Liver (tissue), 9 donors: ENCODE measurements around the gene NRG3. TPM values are rescaled to one million over a fixed set of nuclear protein-coding genes. Genes with fewer than 3 reads are reported as not detected.

Experiments
- DNase-seq: peaks from one replicate; pipeline ENCODE4 v3.0.0-alpha.2; 2017; ENCODE audit warnings: low spot score
- H3K27ac ChIP-seq, 2 donors: one replicate each; pipeline ENCODE4 v1.7.0; 2013; ENCODE audit warnings: inconsistent platforms in 2 of 2, low read length in 2 of 2, control low read depth in 1 of 2, low read depth in 1 of 2, mild to moderate bottlenecking in 1 of 2
- H3K27me3 ChIP-seq, 4 donors: one replicate each; pipeline versions ENCODE4 v1.6.1 to v1.7.0; 2013; ENCODE audit warnings: low read length in 3 of 4, inconsistent platforms in 1 of 4, mild to moderate bottlenecking in 1 of 4, moderate library complexity in 1 of 4; ENCODE audit not compliant: control insufficient read depth in 4 of 4, insufficient read depth in 4 of 4
- H3K36me3 ChIP-seq, 4 donors: one replicate each; pipeline versions ENCODE4 v1.6.1 to v1.7.0; 2013; ENCODE audit warnings: low read length in 3 of 4, mild to moderate bottlenecking in 3 of 4, low read depth in 1 of 4, moderate library complexity in 1 of 4; ENCODE audit not compliant: control insufficient read depth in 4 of 4, insufficient read depth in 3 of 4
- H3K4me1 ChIP-seq, 4 donors: one replicate each; pipeline versions ENCODE4 v1.6.1 to v1.7.0; 2013; ENCODE audit warnings: low read length in 3 of 4, mild to moderate bottlenecking in 3 of 4, moderate library complexity in 1 of 4; ENCODE audit not compliant: control insufficient read depth in 4 of 4, insufficient read depth in 4 of 4
- H3K4me3 ChIP-seq, 3 donors: one replicate each; pipeline versions ENCODE4 v1.6.1 to v1.7.0; 2013; ENCODE audit warnings: low read length in 3 of 3, control low read depth in 1 of 3, low read depth in 1 of 3, mild to moderate bottlenecking in 1 of 3
- H3K9ac ChIP-seq, 2 donors: one replicate each; pipeline ENCODE4 v1.7.0; 2013; ENCODE audit warnings: low read length in 2 of 2, mild to moderate bottlenecking in 2 of 2, moderate library complexity in 2 of 2, control low read depth in 1 of 2, low read depth in 1 of 2
- H3K9me3 ChIP-seq, 4 donors: one replicate each; pipeline versions ENCODE4 v1.6.1 to v1.7.0; 2013; ENCODE audit warnings: low read length in 3 of 4; ENCODE audit not compliant: control insufficient read depth in 4 of 4
- EGR1 ChIP-seq, 2 donors: IDR thresholded peaks; 2 replicates each; pipeline ENCODE4 v1.6.1; 2016 to 2018; ENCODE audit warnings: antibody characterized with exemption in 2 of 2, low read depth in 2 of 2
- FOXA2 ChIP-seq: IDR thresholded peaks from 2 replicates; pipeline ENCODE4 v1.6.1; 2016; ENCODE audit warnings: antibody characterized with exemption
- GABPA ChIP-seq, 2 donors: IDR thresholded peaks in 1 of 2; conservative IDR thresholded peaks in 1 of 2; 2 replicates each; pipeline ENCODE4 v1.6.1; 2016; ENCODE audit warnings: antibody characterized with exemption in 2 of 2, mild to moderate bottlenecking in 1 of 2, moderate library complexity in 1 of 2
- HNF4A ChIP-seq, 2 donors: conservative IDR thresholded peaks; 2 replicates each; pipeline ENCODE4 v1.6.1; 2016; ENCODE audit warnings: antibody characterized with exemption in 2 of 2, mild to moderate bottlenecking in 2 of 2
- HNF4G ChIP-seq: IDR thresholded peaks from 2 replicates; pipeline ENCODE4 v1.6.1; 2016; ENCODE audit warnings: antibody characterized with exemption
- JUND ChIP-seq, 2 donors: IDR thresholded peaks; 2 replicates each; pipeline ENCODE4 v1.6.1; 2016; ENCODE audit warnings: antibody characterized with exemption in 2 of 2
- RAD21 ChIP-seq, 2 donors: IDR thresholded peaks; 2 replicates each; pipeline ENCODE4 v1.6.1; 2016; ENCODE audit warnings: antibody characterized with exemption in 2 of 2, mild to moderate bottlenecking in 2 of 2
- RXRA ChIP-seq, 2 donors: IDR thresholded peaks; 2 replicates each; pipeline ENCODE4 v1.6.1; 2017 to 2018; ENCODE audit warnings: antibody characterized with exemption in 2 of 2, mild to moderate bottlenecking in 1 of 2
- SP1 ChIP-seq: IDR thresholded peaks from 2 replicates; pipeline ENCODE4 v1.6.1; 2018; ENCODE audit warnings: antibody characterized with exemption, mild to moderate bottlenecking
- TAF1 ChIP-seq: conservative IDR thresholded peaks from 2 replicates; pipeline ENCODE4 v1.6.1; 2016; ENCODE audit warnings: antibody characterized with exemption, mild to moderate bottlenecking
- YY1 ChIP-seq: IDR thresholded peaks from 2 replicates; pipeline ENCODE4 v1.6.1; 2016; ENCODE audit warnings: antibody characterized with exemption, mild to moderate bottlenecking
- WGBS: extraction: QIAGEN DNeasy Blood & Tissue Kit; methylation state at CpG from one replicate; pipeline ENCODE4 v1.1.7; 2013; 5-methylcytosine and 5-hydroxymethylcytosine counted together
- polyA plus RNA-seq, 2 donors: library from polyadenylated mRNA; stranded (reverse) in 1 of 2; unstranded in 1 of 2; fragments of 200-250 nt in 1 of 2; fragments of >200 nt in 1 of 2; fragmentation: Nextera tagmentation in 1 of 2; extraction: Ambion mirVana in 1 of 2; gene quantifications; one replicate each; pipeline versions ENCODE4 v1.2.1 to v1.2.3, GENCODE V29; 2013 to 2015
- total RNA-seq, 2 donors: library from RNA; depleted of rRNA; stranded (reverse); fragments of >200 nt; gene quantifications; one replicate each; pipeline ENCODE4 v1.2.3, GENCODE V29; 2014
- TF ChIP-seq, protein P1 (sequence below): IDR thresholded peaks from 2 replicates; pipeline ENCODE4 v1.6.1; 2016; ENCODE audit warnings: antibody characterized with exemption
- TF ChIP-seq, protein P2 (sequence below): fragments of 150-350 bp; IDR thresholded peaks from 2 replicates; pipeline ENCODE4 v1.5.1; 2017; ENCODE audit warnings: improper control_type of control experiment, low read depth, low read length; ENCODE audit not compliant: missing input control
- TF ChIP-seq, protein P3 (sequence below): IDR thresholded peaks from 2 replicates; pipeline ENCODE4 v1.6.1; 2016; ENCODE audit warnings: antibody characterized with exemption
- TF ChIP-seq, protein P4 (sequence below): IDR thresholded peaks from 2 replicates; pipeline ENCODE4 v1.6.1; 2016; ENCODE audit warnings: antibody characterized with exemption, mild to moderate bottlenecking
- donor health status: healthy.
- donor health status: healthy.
- donor health status: healthy.
- donor health status: healthy.
- donor health status: healthy.

The NRG3 gene
- total and polyA plus RNA-seq, 4 donors = 0.24 to 3.7 (median 0.38) TPM

DNA sequence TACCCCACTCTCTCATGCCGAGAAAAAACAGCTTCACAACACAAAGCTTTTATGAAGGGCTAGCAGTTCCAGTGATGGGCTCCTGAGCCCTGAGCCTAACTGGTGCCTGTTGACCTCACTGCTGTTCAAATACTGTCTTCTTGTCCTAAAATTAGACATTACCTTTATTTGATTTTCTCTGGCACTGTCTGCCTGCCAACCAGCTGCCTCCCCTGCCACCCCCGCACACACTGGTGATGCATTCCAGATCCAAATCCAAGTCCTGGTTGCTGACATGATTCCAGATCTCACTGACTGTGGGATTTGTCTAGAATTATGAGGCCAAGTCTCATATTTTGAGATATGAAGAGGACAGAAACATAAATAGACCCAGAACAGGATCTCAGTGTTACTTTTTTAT, 816.2 kb downstream of the NRG3 start:
- H3K36me3 ChIP-seq = no peaks in the 10 kb centered on the region
- 77% methylated on average over 2 of the region's 2 CpGs for WGBS
- peaks cover 0 to 6% (median 2%) of the 10 kb centered on the region in 4 donors for H3K9me3 ChIP-seq
- DNase-seq = no peak
- no peaks in the 10 kb centered on the region for H3K27me3 ChIP-seq
- H3K4me3 ChIP-seq = no peak overlapping the region
- no peak overlapping the region for H3K27ac ChIP-seq
- H3K4me1 ChIP-seq = no peaks in the 10 kb centered on the region
- TF ChIP-seq YY1 (no peak), GABPA (IDR thresholded peaks at IDR 0.05 in 1 of 2, conservative IDR thresholded peaks at IDR 0.05 in 1 of 2) (no peak), HNF4A (conservative IDR thresholded peaks at IDR 0.05) (no peak), FOXA2 (no peak), RAD21 (IDR thresholded peaks at IDR 0.05) (no peak)
- H3K9ac ChIP-seq = no peak overlapping the region

DNA sequence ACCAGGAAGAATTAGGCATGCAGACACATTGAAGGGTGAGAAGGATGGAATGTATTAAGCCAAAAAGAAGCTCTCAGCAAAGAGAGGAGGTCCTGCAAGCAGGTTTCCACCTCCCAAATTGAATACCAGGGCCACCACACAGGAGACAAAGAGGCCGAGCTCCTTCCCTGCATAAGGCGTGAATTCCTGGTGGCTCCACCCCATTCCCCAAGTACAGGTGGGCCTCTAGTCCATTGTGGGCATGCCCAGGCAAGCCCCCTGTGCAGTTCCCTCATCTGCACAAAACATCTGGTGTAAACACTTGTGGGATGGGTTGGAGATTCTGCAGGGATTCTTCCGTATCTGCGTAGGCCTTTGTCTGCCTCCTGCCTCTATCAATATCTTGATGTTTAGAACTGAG, 817.5 kb downstream of the NRG3 start:
- Histone ChIP-seq H3K4me3 (no peak overlapping the region), H3K9ac (no peak overlapping the region), H3K27ac (no peak overlapping the region), H3K9me3 (peaks cover 0 to 6% (median 2%) of the 10 kb centered on the region in 4 donors), H3K36me3 (no peaks in the 10 kb centered on the region), H3K27me3 (no peaks in the 10 kb centered on the region), H3K4me1 (no peaks in the 10 kb centered on the region)
- no peak for DNase-seq
- TF ChIP-seq, protein P1, sequence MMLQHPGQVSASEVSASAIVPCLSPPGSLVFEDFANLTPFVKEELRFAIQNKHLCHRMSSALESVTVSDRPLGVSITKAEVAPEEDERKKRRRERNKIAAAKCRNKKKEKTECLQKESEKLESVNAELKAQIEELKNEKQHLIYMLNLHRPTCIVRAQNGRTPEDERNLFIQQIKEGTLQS = no peak
- 98% methylated on average over 4 of the region's 4 CpGs for WGBS

DNA sequence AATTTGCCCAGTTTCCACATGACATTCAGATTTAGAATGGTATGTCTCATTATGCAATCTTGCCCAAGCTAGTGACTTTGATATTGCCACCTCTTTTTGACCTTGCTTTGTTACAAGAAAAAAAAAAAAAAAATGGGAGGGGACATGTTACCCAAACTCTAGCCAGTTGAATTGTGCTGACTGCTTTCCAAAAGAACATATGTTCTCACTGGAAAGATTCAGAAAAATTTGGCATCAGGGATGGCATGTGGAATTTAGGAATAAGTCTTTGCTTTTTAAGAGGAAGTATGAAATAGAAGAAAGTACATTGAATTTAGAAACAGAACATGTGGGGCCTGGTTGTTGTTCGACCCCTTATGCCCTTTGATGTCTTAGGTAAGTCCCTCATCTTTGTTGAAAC, 846.8 kb downstream of the NRG3 start:
- no peaks in the 10 kb centered on the region for H3K9me3 ChIP-seq
- TF ChIP-seq, protein P2, sequence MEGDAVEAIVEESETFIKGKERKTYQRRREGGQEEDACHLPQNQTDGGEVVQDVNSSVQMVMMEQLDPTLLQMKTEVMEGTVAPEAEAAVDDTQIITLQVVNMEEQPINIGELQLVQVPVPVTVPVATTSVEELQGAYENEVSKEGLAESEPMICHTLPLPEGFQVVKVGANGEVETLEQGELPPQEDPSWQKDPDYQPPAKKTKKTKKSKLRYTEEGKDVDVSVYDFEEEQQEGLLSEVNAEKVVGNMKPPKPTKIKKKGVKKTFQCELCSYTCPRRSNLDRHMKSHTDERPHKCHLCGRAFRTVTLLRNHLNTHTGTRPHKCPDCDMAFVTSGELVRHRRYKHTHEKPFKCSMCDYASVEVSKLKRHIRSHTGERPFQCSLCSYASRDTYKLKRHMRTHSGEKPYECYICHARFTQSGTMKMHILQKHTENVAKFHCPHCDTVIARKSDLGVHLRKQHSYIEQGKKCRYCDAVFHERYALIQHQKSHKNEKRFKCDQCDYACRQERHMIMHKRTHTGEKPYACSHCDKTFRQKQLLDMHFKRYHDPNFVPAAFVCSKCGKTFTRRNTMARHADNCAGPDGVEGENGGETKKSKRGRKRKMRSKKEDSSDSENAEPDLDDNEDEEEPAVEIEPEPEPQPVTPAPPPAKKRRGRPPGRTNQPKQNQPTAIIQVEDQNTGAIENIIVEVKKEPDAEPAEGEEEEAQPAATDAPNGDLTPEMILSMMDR = no peak
- TF ChIP-seq HNF4G = no peak
- no peak for TF ChIP-seq FOXA2
- TF ChIP-seq RAD21 (IDR thresholded peaks at IDR 0.05) = no peak
- no peak for TF ChIP-seq SP1
- TF ChIP-seq, protein P1 = no peak
- TF ChIP-seq TAF1 = no peak
- TF ChIP-seq RXRA (IDR thresholded peaks at IDR 0.05) = no peak
- TF ChIP-seq GABPA (IDR thresholded peaks at IDR 0.05 in 1 of 2, conservative IDR thresholded peaks at IDR 0.05 in 1 of 2) = no peak
- TF ChIP-seq, protein P3, sequence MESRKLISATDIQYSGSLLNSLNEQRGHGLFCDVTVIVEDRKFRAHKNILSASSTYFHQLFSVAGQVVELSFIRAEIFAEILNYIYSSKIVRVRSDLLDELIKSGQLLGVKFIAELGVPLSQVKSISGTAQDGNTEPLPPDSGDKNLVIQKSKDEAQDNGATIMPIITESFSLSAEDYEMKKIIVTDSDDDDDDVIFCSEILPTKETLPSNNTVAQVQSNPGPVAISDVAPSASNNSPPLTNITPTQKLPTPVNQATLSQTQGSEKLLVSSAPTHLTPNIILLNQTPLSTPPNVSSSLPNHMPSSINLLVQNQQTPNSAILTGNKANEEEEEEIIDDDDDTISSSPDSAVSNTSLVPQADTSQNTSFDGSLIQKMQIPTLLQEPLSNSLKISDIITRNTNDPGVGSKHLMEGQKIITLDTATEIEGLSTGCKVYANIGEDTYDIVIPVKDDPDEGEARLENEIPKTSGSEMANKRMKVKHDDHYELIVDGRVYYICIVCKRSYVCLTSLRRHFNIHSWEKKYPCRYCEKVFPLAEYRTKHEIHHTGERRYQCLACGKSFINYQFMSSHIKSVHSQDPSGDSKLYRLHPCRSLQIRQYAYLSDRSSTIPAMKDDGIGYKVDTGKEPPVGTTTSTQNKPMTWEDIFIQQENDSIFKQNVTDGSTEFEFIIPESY = no peak
- TF ChIP-seq, protein P4, sequence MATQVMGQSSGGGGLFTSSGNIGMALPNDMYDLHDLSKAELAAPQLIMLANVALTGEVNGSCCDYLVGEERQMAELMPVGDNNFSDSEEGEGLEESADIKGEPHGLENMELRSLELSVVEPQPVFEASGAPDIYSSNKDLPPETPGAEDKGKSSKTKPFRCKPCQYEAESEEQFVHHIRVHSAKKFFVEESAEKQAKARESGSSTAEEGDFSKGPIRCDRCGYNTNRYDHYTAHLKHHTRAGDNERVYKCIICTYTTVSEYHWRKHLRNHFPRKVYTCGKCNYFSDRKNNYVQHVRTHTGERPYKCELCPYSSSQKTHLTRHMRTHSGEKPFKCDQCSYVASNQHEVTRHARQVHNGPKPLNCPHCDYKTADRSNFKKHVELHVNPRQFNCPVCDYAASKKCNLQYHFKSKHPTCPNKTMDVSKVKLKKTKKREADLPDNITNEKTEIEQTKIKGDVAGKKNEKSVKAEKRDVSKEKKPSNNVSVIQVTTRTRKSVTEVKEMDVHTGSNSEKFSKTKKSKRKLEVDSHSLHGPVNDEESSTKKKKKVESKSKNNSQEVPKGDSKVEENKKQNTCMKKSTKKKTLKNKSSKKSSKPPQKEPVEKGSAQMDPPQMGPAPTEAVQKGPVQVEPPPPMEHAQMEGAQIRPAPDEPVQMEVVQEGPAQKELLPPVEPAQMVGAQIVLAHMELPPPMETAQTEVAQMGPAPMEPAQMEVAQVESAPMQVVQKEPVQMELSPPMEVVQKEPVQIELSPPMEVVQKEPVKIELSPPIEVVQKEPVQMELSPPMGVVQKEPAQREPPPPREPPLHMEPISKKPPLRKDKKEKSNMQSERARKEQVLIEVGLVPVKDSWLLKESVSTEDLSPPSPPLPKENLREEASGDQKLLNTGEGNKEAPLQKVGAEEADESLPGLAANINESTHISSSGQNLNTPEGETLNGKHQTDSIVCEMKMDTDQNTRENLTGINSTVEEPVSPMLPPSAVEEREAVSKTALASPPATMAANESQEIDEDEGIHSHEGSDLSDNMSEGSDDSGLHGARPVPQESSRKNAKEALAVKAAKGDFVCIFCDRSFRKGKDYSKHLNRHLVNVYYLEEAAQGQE = no peak
- TF ChIP-seq EGR1 (IDR thresholded peaks at IDR 0.05; ENCODE audit: low read depth in 2 of 2) = no peak
- TF ChIP-seq HNF4A (conservative IDR thresholded peaks at IDR 0.05) = no peak
- no peak for TF ChIP-seq JUND (IDR thresholded peaks at IDR 0.05)
- no peak for TF ChIP-seq YY1
- no peaks in the 10 kb centered on the region for H3K36me3 ChIP-seq
- no peaks in the 10 kb centered on the region for H3K4me1 ChIP-seq
- no peak overlapping the region for H3K9ac ChIP-seq
- H3K27ac ChIP-seq = no peak overlapping the region
- 88% methylated on average over 1 of the region's 1 CpG for WGBS
- H3K27me3 ChIP-seq = no peaks in the 10 kb centered on the region
- DNase-seq = no peak
- H3K4me3 ChIP-seq = no peak overlapping the region
